Right lobe of liver (tissue), 6 donors: ENCODE measurements around the gene NIM1K. TPM values are rescaled to one million over a fixed set of nuclear protein-coding genes. Genes with fewer than 3 reads are reported as not detected.

Experiments
- ATAC-seq, 4 donors: fragments of 200-7000 bp; cut with Tn5 transposase; one replicate each; pipeline ENCODE4 v1.9.1; 2020; ENCODE audit warnings: mild to moderate bottlenecking in 4 of 4, moderate library complexity in 4 of 4
- DNase-seq, 3 donors: peaks; one replicate each; pipeline ENCODE4 v3.0.0-alpha.2; 2020
- H3K27ac ChIP-seq, 3 donors: fragments of 200-600 bp; one replicate each; pipeline ENCODE4 v1.8.0; 2022
- H3K27me3 ChIP-seq, 2 donors: fragments of 200-600 bp; one replicate each; pipeline ENCODE4 v1.8.0; 2022
- H3K36me3 ChIP-seq, 4 donors: fragments of 200-600 bp; sonication (generic) in 1 of 4; one replicate each; pipeline versions ENCODE4 v1.5.1 to v1.8.0; 2017 to 2022; ENCODE audit warnings: control low read depth in 1 of 4
- H3K4me1 ChIP-seq, 4 donors: fragments of 200-600 bp; sonication (generic) in 1 of 4; one replicate each; pipeline versions ENCODE4 v1.5.1 to v1.8.0; 2017 to 2022; ENCODE audit warnings: control low read depth in 1 of 4
- H3K4me3 ChIP-seq, 3 donors: fragments of 200-600 bp; one replicate each; pipeline ENCODE4 v1.8.0; 2022
- H3K9me3 ChIP-seq, 4 donors: fragments of 200-600 bp; sonication (generic) in 1 of 4; one replicate each; pipeline versions ENCODE4 v1.5.1 to v1.8.0; 2017 to 2022; ENCODE audit warnings: control low read depth in 1 of 4
- POLR2A ChIP-seq: fragments of 450-650 bp; IDR thresholded peaks from one replicate; pipeline ENCODE4 v1.6.1; 2017; ENCODE audit warnings: antibody characterized with exemption, mild to moderate bottlenecking
- WGBS: methylation state at CpG from one replicate; pipeline ENCODE4 v1.1.6; 2018; ENCODE audit warnings: low coverage, low lambda C conversion rate; ENCODE audit not compliant: insufficient coverage; ENCODE audit errors: missing lambda C conversion rate; 5-methylcytosine and 5-hydroxymethylcytosine counted together
- intact Hi-C, 2 donors: fragments of 100-400 bp; cut with DNase I; formaldehyde crosslinking; loops; one replicate each; pipeline versions ENCODE4 v1.11.2 to v1.14.1; 2022
- total RNA-seq, 6 experiments: library from RNA; depleted of rRNA in 2 of 6; stranded (reverse); fragments of >200 nt in 2 of 6; fragmentation: NEBNext Ultra II Directional in 3 of 6; extraction: Animal tissue kit (Norgen Biotek cat#: 25700) in 3 of 6; gene quantifications; one replicate each; pipeline versions ENCODE4 v1.1.0 to v1.2.4, GENCODE V29; 2016 to 2023
- TF ChIP-seq, protein P1 (sequence below), 4 donors: fragments of 200-600 bp in 3 of 4; fragments of 450-650 bp in 1 of 4; IDR thresholded peaks; one replicate each; pipeline versions ENCODE4 v1.5.1 to v1.8.0; 2016 to 2022; ENCODE audit warnings: antibody characterized with exemption in 4 of 4, mild to moderate bottlenecking in 2 of 4
- donor health status: DM: no; HTN: yes; CAD: no.
- donor health status: DM: no; HTN: no; CAD: no.
- donor health status: DM: no; HTN: no; CAD: no.
- donor health status: DM: no; HTN: yes; CAD: no.
- donor health status: DM: no; HTN: yes; CAD: no.

Gene NIM1K
- total RNA-seq, 6 experiments from 2014 or later = 0.06 to 0.55 (median 0.12) TPM; not detected in 2

GRCh38 chr5:43232943-43233833, 41.2 kb downstream of the NIM1K start:
- no peak for ATAC-seq
- H3K4me1 ChIP-seq = peaks cover 0 to 32% (median 2%) of the 10 kb centered on the region in 4 donors

DNA sequence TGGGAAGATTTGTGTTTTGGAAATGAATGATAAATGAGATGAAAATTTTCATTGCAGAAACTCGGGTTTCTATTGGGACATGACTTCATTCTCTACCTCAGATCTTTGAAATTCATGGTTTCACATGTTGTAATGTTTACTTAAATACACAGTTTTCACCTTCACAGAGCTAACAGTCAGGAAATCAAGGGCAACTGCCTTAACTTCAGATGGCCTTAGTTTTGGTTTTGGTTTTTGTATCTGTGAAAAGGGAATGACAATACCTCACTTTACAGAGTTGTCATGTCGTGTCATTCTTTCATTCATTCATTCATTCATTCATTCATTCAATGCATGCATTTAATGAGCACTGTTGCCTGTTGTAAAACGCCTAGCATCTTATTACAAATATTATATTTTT, 41.9 kb downstream of the NIM1K start:
- whole genome bisulfite sequencing = 41% methylated on average over 3 of the region's 3 CpGs
- no peaks in the 10 kb centered on the region for H3K9me3 ChIP-seq
- no peaks in the 10 kb centered on the region for H3K27me3 ChIP-seq
- H3K27ac ChIP-seq = peak overlapping the region in 1 of 3 donors; percentile 7
- H3K4me3 ChIP-seq = no peak overlapping the region
- peaks cover 0 to 32% (median 2%) of the 10 kb centered on the region in 4 donors for H3K4me1 ChIP-seq
- TF ChIP-seq, protein P1, sequence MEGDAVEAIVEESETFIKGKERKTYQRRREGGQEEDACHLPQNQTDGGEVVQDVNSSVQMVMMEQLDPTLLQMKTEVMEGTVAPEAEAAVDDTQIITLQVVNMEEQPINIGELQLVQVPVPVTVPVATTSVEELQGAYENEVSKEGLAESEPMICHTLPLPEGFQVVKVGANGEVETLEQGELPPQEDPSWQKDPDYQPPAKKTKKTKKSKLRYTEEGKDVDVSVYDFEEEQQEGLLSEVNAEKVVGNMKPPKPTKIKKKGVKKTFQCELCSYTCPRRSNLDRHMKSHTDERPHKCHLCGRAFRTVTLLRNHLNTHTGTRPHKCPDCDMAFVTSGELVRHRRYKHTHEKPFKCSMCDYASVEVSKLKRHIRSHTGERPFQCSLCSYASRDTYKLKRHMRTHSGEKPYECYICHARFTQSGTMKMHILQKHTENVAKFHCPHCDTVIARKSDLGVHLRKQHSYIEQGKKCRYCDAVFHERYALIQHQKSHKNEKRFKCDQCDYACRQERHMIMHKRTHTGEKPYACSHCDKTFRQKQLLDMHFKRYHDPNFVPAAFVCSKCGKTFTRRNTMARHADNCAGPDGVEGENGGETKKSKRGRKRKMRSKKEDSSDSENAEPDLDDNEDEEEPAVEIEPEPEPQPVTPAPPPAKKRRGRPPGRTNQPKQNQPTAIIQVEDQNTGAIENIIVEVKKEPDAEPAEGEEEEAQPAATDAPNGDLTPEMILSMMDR (IDR thresholded peaks at IDR 0.05) = no peak
- TF ChIP-seq POLR2A = no peak
- ATAC-seq (peak in 1 of 4 donors; percentile 54), DNase-seq (no peak)
- H3K36me3 ChIP-seq = no peaks in the 10 kb centered on the region
- intact Hi-C loops = no loop called here

More at GRCh38 chr5:43232943-43233833, 41.2 kb downstream of the NIM1K start:
- DNase-seq = peak in 1 of 3 donors; percentile 50
- no peaks in the 10 kb centered on the region for H3K9me3 ChIP-seq
- H3K27me3 ChIP-seq = no peaks in the 10 kb centered on the region
- intact Hi-C loops = no loop called here
- no peak overlapping the region for H3K4me3 ChIP-seq
- 89% methylated on average over 12 of the region's 15 CpGs for WGBS
- H3K27ac ChIP-seq = peak overlapping the region in 1 of 3 donors; percentile 48
- TF ChIP-seq, protein P1 (IDR thresholded peaks at IDR 0.05) = no peak
- no peak for TF ChIP-seq POLR2A
- H3K36me3 ChIP-seq = no peaks in the 10 kb centered on the region

- ATAC-seq = peak; percentile 37 to 83 (median 64)
- H3K9me3 ChIP-seq = no peaks in the 10 kb centered on the region
- intact Hi-C loops = no loop called here
- 39% methylated on average over 5 of the region's 5 CpGs for WGBS
- H3K36me3 ChIP-seq = no peaks in the 10 kb centered on the region
- TF ChIP-seq, protein P1 (IDR thresholded peaks at IDR 0.05) = no peak
- TF ChIP-seq POLR2A = no peak
- peak in 1 of 3 donors; percentile 63 for DNase-seq
- peak overlapping the region in 2 of 3 donors; percentile 2 to 52 for H3K27ac ChIP-seq
- H3K4me3 ChIP-seq = no peak overlapping the region
- peaks cover 0 to 32% (median 2%) of the 10 kb centered on the region in 4 donors for H3K4me1 ChIP-seq
- no peaks in the 10 kb centered on the region for H3K27me3 ChIP-seq
Observed at GRCh38 chr5:43236653-43237355, 44.8 kb downstream of the NIM1K start.

DNA sequence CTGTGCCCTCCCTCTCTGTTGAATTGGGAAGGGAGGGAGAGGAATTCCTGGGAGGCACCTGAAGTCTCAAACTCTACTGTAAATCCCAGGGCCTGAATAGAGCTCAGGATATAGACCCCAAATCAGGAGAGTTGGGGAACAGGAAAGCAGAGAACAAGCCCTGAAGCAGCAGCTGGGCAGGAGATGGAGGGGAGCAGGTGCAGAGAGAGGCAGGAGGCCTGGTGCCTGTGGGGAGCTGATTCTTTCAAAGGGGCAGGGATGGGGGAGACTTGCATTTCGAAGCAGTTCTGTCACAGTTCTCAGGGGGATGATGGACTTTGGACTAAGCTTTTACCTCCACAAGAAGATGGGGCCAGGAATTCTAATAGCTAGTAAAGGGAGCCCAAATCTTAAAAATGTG, 50.2 kb downstream of the NIM1K start:
- H3K36me3 ChIP-seq = no peaks in the 10 kb centered on the region
- no peak overlapping the region for H3K4me3 ChIP-seq
- ATAC-seq (no peak), DNase-seq (no peak)
- 54% methylated on average over 1 of the region's 1 CpG for WGBS
- peaks cover 0 to 6% (median 2%) of the 10 kb centered on the region in 4 donors for H3K4me1 ChIP-seq
- no peak overlapping the region for H3K27ac ChIP-seq
- H3K9me3 ChIP-seq = no peaks in the 10 kb centered on the region
- no peaks in the 10 kb centered on the region for H3K27me3 ChIP-seq
- intact Hi-C loops = no loop called here
- no peak for TF ChIP-seq POLR2A
- TF ChIP-seq, protein P1 (IDR thresholded peaks at IDR 0.05) = no peak
